ENCODE results near the gene PON3. TPM values are rescaled to one million over a fixed set of nuclear protein-coding genes. Genes with fewer than 3 reads are reported as not detected.

The PON3 gene
- total and polyA plus RNA-seq, 2 of the 8 experiments (the other 6 are each of a cell fraction or from before 2014, with no cell fraction given): not detected

- Histone ChIP-seq H3K79me1 (ENCODE audit: low read depth, low read length) (no peaks in the 10 kb centered on the region), H3K79me2 (ENCODE audit: control insufficient read depth in 1 of 2, insufficient read depth in 2 of 2, low read length in 2 of 2) (no peaks in the 10 kb centered on the region), H3K4me3 (ENCODE audit: extremely low read depth in 1 of 4, insufficient read depth in 2 of 4, low read depth in 3 of 4, low read length in 4 of 4) (no peak overlapping the region), H3K9me3 (ENCODE audit: insufficient read depth in 2 of 2, low read depth in 1 of 2, low read length in 1 of 2) (no peaks in the 10 kb centered on the region), H3K4ac (replicated peaks; ENCODE audit: insufficient read length, low read depth, low read length) (no peak overlapping the region), H4K8ac (ENCODE audit: extremely low read depth, insufficient read depth, low read length) (no peak overlapping the region), H3K36me3 (ENCODE audit: control insufficient read depth in 2 of 4, insufficient read depth in 4 of 4, low read length in 3 of 4) (no peaks in the 10 kb centered on the region), H3K9ac (replicated peaks in 1 of 4; ENCODE audit: extremely low read depth in 1 of 4, low read depth in 3 of 4, low read length in 3 of 4) (no peak overlapping the region), H2BK15ac (ENCODE audit: low read length) (no peak overlapping the region), H2BK20ac (ENCODE audit: low read length) (no peak overlapping the region), H3K14ac (ENCODE audit: insufficient read length) (no peak overlapping the region), H2BK12ac (ENCODE audit: low read depth, low read length) (no peak overlapping the region), H3K18ac (ENCODE audit: extremely low read depth, low read length) (no peak overlapping the region), H2AFZ (ENCODE audit: low read length) (no peak overlapping the region), H3K23me2 (ENCODE audit: low read depth, low read length) (no peaks in the 10 kb centered on the region), H3K4me2 (ENCODE audit: insufficient read depth in 1 of 2, low read depth in 2 of 2, low read length in 2 of 2) (no peak overlapping the region), H2BK5ac (ENCODE audit: low read depth, low read length) (no peak overlapping the region), H4K5ac (ENCODE audit: insufficient read length, low read depth, low read length) (no peak overlapping the region), H2BK120ac (replicated peaks; ENCODE audit: low read depth, low read length) (no peak overlapping the region), H2AK5ac (ENCODE audit: low read depth, low read length) (no peak overlapping the region), H3K23ac (ENCODE audit: insufficient read length) (no peak overlapping the region), H4K91ac (replicated peaks; ENCODE audit: insufficient read length, low read length) (no peak overlapping the region), H3K27me3 (replicated peaks in 1 of 4; ENCODE audit: control insufficient read depth in 3 of 4, extremely low read depth in 1 of 4, insufficient read depth in 3 of 4, low read length in 3 of 4) (no peaks in the 10 kb centered on the region), H3K27ac (ENCODE audit: low read depth, low read length) (no peak overlapping the region), H4K20me1 (replicated peaks in 1 of 2; ENCODE audit: control insufficient read depth in 1 of 2, insufficient read depth in 2 of 2, low read length in 2 of 2) (no peaks in the 10 kb centered on the region), H3K4me1 (replicated peaks in 1 of 4; ENCODE audit: control insufficient read depth in 3 of 4, insufficient read depth in 4 of 4, low read length in 3 of 4) (peaks cover 2 to 13% (median 6%) of the 10 kb centered on the region in 4 experiments; a peak in 5 of 7 replicates), H3K56ac (replicated peaks; ENCODE audit: insufficient read length, low read depth, low read length) (no peak overlapping the region)
- CTCF ChIA-PET (ENCODE audit: partially characterized antibody): interaction anchor here (1.2 kb wide), 1 partner anchor 138 kb away, joined by 3 read pairs; no protein-coding TSS in a partner anchor
- FAIRE-seq: no peak
- no peak for DNase-seq (ENCODE audit: low read depth in 1 of 2, low spot score in 2 of 2)
- WGBS, 2 experiments (ENCODE audit: extremely low coverage in 1 of 2, insufficient coverage in 1 of 2, insufficient read length in 1 of 2, insufficient replicate concordance in 2 of 2, low coverage in 1 of 2, low lambda C conversion rate in 2 of 2, missing lambda C conversion rate in 1 of 2): 95% methylated on average over 3 of the region's 3 CpGs; no CpG with 5 or more reads in 1 of the 2 experiments
- POLR2A ChIA-PET (ENCODE audit: partially characterized antibody): no interaction called here
- TF ChIP-seq CREB1 (IDR thresholded peaks at IDR 0.05) (no peak), PHF8 (conservative IDR thresholded peaks at IDR 0.05; ENCODE audit: low read depth, low read length) (no peak), TBP (IDR thresholded peaks at IDR 0.05; ENCODE audit: low read depth, low read length) (no peak), BRCA1 (IDR thresholded peaks at IDR 0.05; ENCODE audit: low read depth, low read length) (no peak), MAX (IDR thresholded peaks at IDR 0.05) (no peak), SP2 (IDR thresholded peaks at IDR 0.05; ENCODE audit: low read length) (no peak), HDAC2 (IDR thresholded peaks at IDR 0.05; ENCODE audit: borderline replicate concordance in 1 of 2, low read depth in 2 of 2, low read length in 2 of 2) (no peak), KDM4A (IDR thresholded peaks at IDR 0.05; ENCODE audit: low read depth, low read length, severe bottlenecking) (no peak), POLR2AphosphoS5 (IDR thresholded peaks at IDR 0.05; ENCODE audit: low read depth, low read length) (no peak), CHD2 (IDR thresholded peaks at IDR 0.05; ENCODE audit: low read length) (no peak), YY1 (IDR thresholded peaks at IDR 0.05; ENCODE audit: low read depth, low read length) (no peak), USF2 (IDR thresholded peaks at IDR 0.05; ENCODE audit: low read length) (no peak), SP4 (IDR thresholded peaks at IDR 0.05; ENCODE audit: low read length) (no peak), SUZ12 (IDR thresholded peaks at IDR 0.05; ENCODE audit: low read length) (no peak), RFX5 (IDR thresholded peaks at IDR 0.05; ENCODE audit: borderline replicate concordance, low read depth, low read length) (no peak)
Measured at GRCh38 chr7:95338832-95339231, 57.3 kb downstream of the PON3 start.
